ENCODE results near the gene CPNE8.
"Not testable (repeated sequence)": the region's sequence is repeated elsewhere in the genome, so short reads cannot be mapped to it uniquely, and the experiment has no call there.

The CPNE8 gene

DNA sequence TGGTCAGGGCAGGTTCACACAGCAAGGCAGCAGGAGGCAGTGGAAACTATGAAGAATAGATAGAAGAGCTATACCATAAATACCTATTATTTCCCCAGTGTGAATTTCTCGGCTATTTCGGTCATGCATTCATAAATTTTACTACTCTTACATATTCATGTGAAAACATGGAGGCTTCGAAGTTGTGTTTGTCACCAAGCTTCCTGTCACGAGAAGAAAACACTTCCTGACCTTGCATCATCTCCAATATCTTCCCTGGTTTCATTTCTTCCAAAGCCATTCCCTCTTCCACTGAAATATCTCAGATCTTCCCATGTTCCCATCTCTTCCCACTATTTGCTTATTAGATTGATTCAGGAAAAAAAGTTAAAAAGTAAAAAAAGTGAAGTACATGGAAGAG lies 80.4 kb downstream of the CPNE8 start:
- DNase-seq (ENCODE audit: low read depth, low spot score), result no peak

- no peak for DNase-seq (ENCODE audit: low read depth, low spot score)
Measured at GRCh38 chr12:38823738-38824137, 81.7 kb downstream of the CPNE8 start.

DNA sequence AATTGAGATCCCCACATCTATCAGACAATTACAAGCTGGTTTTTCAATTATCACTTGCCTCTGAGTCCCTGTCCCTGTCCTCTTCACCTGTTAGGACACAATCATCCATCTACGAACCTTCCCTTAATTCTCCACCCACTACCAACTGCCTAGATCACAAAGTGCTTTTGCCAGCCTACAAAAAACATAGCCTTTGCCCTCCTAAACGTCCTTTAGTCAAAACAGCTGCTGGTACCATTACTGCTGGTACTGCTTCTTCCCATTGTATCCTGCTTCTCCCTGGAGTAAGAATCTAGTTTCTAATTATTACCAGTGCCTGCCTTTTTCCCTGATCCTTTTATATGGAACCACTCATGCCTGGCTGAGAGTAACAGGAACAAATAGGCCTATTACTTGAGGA lies 82.1 kb downstream of the CPNE8 start:
- no peak for DNase-seq (ENCODE audit: low read depth, low spot score)

DNA sequence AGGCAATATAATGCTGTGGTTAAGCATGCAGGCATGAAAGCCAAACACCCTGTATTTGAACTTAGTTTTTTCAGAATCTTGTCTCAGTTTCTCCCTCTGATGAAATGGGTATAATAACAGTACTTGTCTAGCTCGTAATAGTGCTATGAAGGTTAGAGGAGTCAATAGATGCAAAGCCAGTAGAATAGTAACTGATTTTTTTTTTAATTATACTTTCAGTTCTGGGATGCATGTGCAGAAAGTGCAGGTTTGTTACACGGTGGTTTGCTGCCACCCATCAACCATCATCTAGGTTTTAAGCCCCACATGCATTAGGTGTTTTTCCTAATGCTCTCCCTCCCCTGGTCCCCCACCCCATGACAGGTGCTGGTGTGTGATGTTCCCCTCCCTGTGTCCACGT lies 87.4 kb downstream of the CPNE8 start:
- DNase-seq (ENCODE audit: low read depth, low spot score), result no peak

GRCh38 chr12:38813923-38814322 lies 91.5 kb downstream of the CPNE8 start:
- no peak for DNase-seq (ENCODE audit: low read depth, low spot score)

DNA sequence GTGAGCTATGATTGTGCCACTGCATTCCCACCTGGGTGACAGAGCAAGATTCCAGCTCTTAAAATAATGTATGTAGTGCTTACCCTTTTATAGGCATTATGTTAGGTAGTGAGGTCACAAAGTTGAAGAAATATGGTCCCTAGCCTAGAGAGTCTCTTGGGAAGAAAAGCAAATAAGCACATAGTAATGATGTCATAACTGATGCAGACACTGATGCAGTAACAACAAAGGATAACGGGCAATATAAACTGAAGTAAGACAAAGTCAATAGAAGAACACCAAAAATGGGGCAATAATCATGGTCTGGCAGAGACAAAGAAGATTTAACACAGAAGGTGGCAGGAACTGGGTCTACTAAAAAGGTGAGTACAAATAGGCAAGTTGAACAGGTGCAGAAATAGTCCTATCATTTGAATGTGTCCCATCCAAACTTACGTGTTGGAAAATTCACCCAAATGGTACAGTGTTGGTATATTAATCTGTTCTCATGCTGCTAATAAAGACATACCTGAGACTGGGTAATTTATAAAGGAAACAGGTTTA lies 93.5 kb downstream of the CPNE8 start:
- DNase-seq (ENCODE audit: low read depth, low spot score), result no peak

DNA sequence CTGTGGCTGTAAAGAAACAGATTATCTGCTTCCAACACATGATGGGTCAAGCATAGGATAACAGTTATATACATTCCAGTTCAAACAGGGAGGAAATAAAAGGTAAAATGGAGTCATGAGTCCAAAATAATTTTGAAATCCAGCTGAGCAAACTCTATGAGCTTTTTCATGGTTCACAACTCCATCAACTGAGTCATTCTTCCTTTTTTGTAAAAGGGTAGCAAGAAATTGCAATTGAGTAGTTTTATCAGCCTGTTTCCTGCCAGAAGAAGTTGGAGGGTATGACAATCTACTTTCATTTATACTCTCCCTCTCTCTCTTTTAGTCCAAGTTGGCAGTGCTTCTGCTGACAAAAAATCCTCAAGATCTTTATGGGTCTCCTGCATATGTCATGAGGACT lies 95.6 kb downstream of the CPNE8 start:
- DNase-seq (ENCODE audit: low read depth, low spot score), result no peak

DNA sequence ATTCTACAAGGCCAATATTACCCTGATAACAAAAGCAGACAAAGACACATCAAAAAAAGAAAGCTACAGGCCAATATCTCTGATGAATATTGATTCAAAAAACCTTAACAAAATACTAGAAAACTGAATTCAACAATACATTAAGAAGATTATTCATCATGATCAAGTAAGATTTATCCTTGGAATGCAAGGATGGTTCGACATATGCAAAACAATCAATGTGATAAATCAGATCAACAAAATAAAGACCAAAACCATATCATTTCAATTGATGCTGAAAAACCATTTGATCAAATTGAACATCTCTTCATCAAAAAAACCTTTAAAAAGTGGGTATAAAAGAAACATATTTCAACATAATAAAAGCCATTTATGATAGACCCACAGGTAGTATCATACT lies 117.3 kb downstream of the CPNE8 start:
- DNase-seq (ENCODE audit: low read depth, low spot score), result no peak

GRCh38 chr12:38785381-38785780 lies 120.0 kb downstream of the CPNE8 start:
- DNase-seq (ENCODE audit: low read depth, low spot score), result no peak

- DNase-seq (ENCODE audit: low read depth, low spot score), result no peak
Measured at GRCh38 chr12:38783304-38783703, 122.1 kb downstream of the CPNE8 start.

DNA sequence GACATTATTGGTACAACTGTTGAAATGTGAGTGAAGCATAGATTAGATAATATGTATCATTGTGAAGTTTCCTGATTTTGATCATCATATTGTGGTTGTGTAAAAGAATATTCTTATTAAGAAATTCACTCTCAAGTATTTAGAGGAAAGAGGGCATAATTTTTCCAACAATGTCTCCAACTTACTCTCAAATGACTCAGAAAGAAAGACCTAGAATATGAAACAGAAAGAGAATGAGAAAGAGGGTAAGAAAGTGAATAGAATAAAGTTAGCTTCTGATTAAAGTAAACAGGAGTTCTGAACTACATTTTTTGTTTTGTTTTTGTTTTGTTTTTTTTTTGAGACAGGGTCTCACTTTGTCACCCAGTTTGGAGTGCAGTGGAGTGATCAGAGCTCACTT lies 123.0 kb downstream of the CPNE8 start:
- DNase-seq (ENCODE audit: low read depth, low spot score), result no peak

- no peak for DNase-seq (ENCODE audit: low read depth, low spot score)
Measured at GRCh38 chr12:38776647-38777046, 128.7 kb downstream of the CPNE8 start.

- DNase-seq (ENCODE audit: low read depth, low spot score), result no peak
Measured at GRCh38 chr12:38775457-38775856, 129.9 kb downstream of the CPNE8 start.

GRCh38 chr12:38772437-38772836 lies 133.0 kb downstream of the CPNE8 start:
- DNase-seq (ENCODE audit: low read depth, low spot score), result no peak

DNA sequence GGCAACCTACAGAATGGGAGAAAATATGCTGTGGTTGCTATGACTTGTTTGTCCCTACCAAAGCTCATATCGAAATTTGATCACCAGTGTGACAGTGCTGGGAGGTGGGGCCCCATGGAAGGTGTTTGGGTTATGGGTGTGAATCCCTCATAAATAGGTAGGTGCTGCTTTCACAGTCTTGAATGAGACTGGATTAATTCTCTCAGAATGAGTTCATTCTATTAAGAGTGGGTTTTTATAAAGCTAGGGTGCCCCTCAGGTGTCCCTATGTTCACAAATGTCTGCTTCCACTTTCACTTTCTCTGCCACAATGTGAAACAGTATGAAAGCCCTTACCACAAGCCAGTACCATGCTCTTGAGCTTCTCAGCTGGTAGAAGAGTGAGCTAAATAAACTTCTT lies 133.5 kb downstream of the CPNE8 start:
- DNase-seq (ENCODE audit: low read depth, low spot score), result no peak

- DNase-seq (ENCODE audit: low read depth, low spot score), result no peak
Measured at GRCh38 chr12:38761636-38762342, 143.6 kb downstream of the CPNE8 start.

GRCh38 chr12:38761111-38761510 lies 144.3 kb downstream of the CPNE8 start:
- no peak for DNase-seq (ENCODE audit: low read depth, low spot score)

DNA sequence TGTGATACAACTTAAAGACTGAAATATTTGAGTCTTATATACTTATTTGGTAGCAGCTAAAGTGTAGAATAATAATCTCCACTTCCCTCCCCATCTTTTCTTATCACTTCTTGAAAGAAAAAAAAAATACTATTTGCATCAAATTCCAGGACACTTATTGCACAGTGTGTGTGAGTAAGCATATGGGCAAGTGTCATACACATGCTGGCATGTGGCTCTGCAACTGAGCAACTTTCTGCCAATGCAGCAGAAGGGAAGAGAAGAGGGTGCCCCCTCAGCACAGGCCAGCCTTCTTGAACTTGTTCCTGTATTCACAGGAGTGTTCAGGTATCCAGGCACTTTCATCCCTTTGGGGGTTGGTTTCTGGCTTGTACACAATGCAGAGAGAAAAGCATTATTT lies 145.8 kb downstream of the CPNE8 start:
- DNase-seq (ENCODE audit: low read depth, low spot score), result no peak

DNA sequence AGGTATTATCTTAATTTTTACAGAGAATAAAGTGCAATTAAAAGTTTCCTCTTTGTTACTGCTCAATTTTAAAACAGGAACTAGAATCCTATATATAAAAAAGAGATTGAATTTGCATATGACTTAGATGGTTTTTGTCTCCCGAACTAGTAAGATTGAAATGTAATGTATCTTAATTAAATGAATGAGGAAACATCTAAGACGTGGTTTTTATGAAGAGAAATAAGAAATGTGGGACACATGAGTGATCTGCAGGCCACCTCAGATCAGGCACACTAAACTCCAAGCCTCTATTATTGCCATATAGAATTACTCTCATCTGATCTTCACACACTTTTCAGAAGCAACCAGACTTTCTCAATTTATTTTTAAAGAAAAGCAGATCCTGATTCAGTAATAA lies 158.6 kb downstream of the CPNE8 start:
- no peak for DNase-seq (ENCODE audit: low read depth, low spot score)

DNA sequence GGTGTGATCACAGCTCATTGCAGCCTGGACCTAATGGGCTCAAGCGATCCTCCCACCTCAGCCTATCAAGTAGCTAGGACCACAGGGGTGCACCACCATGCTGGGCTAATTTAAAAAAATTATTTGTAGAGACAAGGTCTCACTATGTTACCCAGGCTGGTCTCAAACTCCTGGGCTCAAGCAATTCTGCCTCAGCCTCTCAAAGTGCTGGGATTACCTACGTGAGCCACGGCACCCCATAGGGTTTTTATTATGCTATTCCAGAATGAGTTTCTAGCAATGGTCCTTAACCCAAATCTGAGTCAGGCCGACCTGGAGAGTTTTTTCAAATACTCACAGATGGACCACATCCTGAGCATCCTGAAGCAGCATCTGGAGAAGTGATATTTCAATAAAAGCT lies 159.8 kb downstream of the CPNE8 start:
- no peak for DNase-seq (ENCODE audit: low read depth, low spot score)

- no peak for DNase-seq (ENCODE audit: low read depth, low spot score)
Measured at GRCh38 chr12:38744041-38744440, 161.3 kb downstream of the CPNE8 start.

- not testable (repeated sequence) for DNase-seq (ENCODE audit: low read depth, low spot score)
Measured at GRCh38 chr12:38742496-38742895, 162.9 kb downstream of the CPNE8 start.

GRCh38 chr12:38736821-38737220 lies 168.6 kb downstream of the CPNE8 start:
- no peak for DNase-seq (ENCODE audit: low read depth, low spot score)

DNA sequence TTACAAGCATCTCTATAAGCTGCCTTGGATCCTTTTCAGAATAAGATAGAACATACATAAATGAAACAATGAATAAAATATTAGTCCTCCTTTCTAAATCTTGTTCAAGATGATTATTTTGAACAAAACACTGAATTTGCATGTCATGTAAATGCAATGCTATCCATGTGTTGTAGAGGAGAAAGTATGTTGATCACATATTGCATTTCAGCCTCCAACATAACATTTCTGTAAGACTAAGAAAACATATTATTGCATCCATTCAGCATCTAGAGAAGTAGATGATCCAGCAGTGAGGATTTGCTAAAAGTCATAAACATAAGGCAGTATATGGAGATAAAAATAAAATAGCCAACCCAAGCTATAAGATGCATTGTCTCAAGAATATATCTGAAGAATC lies 172.6 kb downstream of the CPNE8 start:
- DNase-seq (ENCODE audit: low read depth, low spot score), result no peak
